ENCODE results near the gene KCMF1. TPM values are rescaled to one million over a fixed set of nuclear protein-coding genes. Genes with fewer than 3 reads are reported as not detected.

Gene KCMF1
- 100 to 1,000 TPM; 101 to 111 TPM for total RNA-seq

DNA sequence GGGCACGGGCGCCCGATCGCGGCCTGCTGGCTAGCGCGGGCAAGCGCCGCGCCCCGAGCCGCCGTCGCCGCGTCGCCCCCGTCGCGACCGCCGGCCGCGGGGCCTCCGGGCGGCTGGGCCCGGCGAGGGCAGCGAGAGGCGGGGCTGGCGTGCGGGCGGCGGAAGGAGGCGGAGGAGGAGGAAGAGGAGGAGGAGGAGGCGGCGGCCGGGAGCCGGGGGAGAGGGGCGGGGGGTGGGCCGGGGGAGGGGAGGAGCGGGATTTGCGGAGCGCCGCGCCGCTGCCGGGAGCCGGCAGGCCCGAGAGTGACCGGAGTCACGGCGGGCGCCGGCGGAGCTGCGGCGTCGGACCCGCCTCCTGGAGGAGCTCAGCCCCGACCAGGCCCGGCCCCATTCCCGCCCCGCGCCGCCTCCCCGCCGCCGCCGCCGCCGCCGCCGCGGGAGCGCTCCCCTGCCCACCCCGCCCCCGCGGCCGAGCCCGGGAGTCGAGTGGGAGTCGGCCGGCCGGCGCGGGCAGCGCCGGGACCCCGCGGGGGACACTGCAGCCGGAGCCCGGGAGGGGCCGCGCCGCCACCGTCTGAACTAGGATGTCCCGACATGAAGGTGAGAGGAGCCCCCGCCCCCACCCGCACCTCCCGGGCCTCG, at the start of gene KCMF1:
Gene KCMF1, plus strand, starts transcription at position 294 of the 642 bp plus-strand sequence. Its CDS starts 291 bp downstream, at position 585.
- Mint-ChIP-seq H3K4me1 (peaks cover 40% of the 10 kb centered on the region), H3K36me3 (peaks cover 53% of the 10 kb centered on the region), H3K9me3 (no peaks in the 10 kb centered on the region), H3K27ac (peak within 1 kb of the TSS; percentile 100), H3K27me3 (peaks cover 3% of the 10 kb centered on the region), H3K4me3 (peak within 1 kb of the TSS; percentile 100)
- peak; percentile 76 for DNase-seq

DNA sequence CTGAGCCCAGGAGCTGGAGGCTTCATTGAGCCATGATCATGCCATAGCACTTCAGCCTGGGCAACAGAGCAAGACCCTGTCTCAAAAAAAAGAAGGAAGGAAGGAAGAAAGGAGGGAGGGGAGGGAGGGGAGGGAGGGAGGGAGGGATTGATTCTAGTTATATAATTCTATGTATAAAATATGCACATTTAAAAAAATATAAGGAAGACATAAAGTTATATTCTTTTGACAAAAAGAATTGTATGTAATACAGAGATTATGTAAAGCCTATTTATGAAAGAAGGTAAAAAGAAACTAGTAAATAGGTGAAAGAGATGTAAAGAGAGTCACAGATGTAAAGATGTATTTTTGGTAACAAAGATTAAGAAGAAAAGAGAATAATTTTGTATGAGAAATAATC, 48.0 kb upstream of the KCMF1 start:
- Mint-ChIP-seq H3K27ac (peak overlapping the region; percentile 57), H3K36me3 (peaks cover 5% of the 10 kb centered on the region), H3K9me3 (peaks cover 2% of the 10 kb centered on the region), H3K27me3 (no peaks in the 10 kb centered on the region), H3K4me1 (peaks cover 54% of the 10 kb centered on the region), H3K4me3 (no peak overlapping the region)
- no peak for DNase-seq

DNA sequence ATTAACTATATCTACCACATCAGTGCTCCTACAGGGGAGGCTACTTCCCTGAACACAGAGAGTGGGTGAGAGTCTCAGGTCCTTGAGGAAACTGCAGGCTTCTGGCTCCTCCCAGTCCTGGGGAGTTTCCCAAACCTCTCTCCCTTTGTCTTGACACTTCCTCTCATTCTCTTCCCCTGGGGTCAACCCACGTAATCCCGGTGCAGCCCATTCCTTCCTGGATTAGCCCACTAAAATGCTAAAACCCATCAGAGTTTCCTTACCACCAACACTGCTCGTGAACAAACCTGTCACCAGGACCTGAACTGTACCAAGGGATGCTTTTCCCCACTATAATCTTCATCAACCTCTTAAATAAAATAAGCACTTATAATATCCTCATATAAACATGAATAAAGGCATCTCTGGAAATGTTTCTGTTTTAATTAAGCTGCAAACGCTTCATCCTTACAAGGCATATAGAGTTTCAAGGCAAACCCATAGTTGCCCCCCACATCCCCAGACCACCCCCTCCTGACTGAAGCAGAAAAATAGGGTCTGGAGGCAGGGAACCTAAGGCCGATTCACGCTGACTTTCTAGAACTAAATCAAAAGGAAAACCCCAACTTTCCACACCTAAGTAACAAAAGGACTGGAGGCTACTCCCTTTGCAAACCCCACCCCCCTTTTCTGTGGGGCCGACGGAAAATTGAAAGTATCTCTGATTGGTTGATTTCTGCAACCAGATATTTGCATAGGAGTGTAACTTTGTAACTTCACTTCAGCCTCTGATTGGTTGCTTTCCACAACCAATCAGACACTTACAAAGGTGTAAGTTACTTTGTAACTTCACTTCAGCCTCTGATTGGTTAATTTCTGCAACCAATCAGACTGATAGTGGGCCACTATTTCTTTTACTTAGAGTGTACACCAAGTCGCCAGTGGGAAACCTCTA, 46.5 kb upstream of the KCMF1 start:
- peaks cover 8% of the 10 kb centered on the region for H3K36me3 Mint-ChIP-seq
- H3K4me1 Mint-ChIP-seq, result peaks cover 43% of the 10 kb centered on the region
- H3K27ac Mint-ChIP-seq, result peak overlapping the region; percentile 93
- peak; percentile 70 for DNase-seq
- H3K27me3 Mint-ChIP-seq, result no peaks in the 10 kb centered on the region
- H3K9me3 Mint-ChIP-seq, result peaks cover 2% of the 10 kb centered on the region
- H3K4me3 Mint-ChIP-seq, result peak overlapping the region; percentile 57

DNA sequence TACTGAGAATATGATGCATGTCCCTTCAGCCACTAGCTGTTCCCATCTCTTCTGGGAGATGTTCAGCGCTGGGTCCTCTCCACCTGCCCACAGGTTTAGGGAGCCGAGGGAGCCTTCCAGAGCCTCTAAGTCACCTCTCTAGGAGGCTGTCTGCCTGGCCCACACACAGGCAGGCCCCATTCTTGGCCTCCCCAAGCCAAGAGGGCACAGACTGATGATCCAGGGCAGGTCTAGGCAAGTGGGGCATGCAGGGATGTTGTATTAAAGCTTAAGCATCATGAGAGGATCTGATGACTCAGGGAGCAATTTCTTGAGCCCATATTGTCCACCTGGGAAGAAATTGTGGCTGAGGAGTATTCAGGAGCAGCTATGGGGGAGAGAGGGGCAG, 45.6 kb upstream of the KCMF1 start:
- Mint-ChIP-seq H3K36me3 (peaks cover 9% of the 10 kb centered on the region), H3K27ac (peak overlapping the region; percentile 93), H3K4me3 (peak overlapping the region; percentile 92), H3K27me3 (no peaks in the 10 kb centered on the region), H3K9me3 (peaks cover 2% of the 10 kb centered on the region), H3K4me1 (peaks cover 37% of the 10 kb centered on the region)
- DNase-seq, result no peak

DNA sequence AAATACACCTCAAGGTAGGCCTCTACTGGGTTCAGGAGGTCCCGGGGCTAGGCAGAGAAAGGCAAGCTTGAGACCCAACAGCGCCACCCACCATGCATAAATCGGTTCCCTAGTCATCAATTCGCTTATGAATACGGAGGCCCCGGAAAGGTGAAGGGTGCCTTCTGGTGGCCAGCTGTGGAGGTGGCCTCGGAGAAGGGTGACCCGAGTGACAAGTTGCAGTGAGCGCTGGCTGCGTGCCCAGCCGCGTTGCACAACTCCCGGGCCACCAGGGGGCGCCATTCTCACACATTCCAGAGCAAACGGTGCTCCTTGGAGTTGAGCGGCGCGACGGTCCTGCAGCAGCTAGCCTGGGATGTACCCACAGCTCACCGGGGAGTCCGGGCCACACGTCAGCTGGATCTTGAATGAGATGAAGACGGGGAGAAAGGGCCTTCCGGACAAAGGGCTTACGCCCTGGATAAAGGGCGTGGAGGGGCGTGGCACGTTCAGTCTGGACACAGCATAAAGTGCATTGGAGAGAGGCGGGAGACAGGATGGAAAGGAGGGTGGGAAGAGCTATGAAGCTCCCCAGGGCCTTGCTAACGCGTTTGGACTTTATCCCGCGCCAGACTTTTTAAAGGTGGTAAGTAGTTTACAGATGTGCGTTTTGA, 45.1 kb upstream of the KCMF1 start:
- H3K4me3 Mint-ChIP-seq, result peak overlapping the region; percentile 92
- peak overlapping the region; percentile 93 for H3K27ac Mint-ChIP-seq
- peak; percentile 98 for DNase-seq
- peaks cover 36% of the 10 kb centered on the region for H3K4me1 Mint-ChIP-seq
- H3K27me3 Mint-ChIP-seq, result no peaks in the 10 kb centered on the region
- peaks cover 9% of the 10 kb centered on the region for H3K36me3 Mint-ChIP-seq
- H3K9me3 Mint-ChIP-seq, result peaks cover 2% of the 10 kb centered on the region

DNA sequence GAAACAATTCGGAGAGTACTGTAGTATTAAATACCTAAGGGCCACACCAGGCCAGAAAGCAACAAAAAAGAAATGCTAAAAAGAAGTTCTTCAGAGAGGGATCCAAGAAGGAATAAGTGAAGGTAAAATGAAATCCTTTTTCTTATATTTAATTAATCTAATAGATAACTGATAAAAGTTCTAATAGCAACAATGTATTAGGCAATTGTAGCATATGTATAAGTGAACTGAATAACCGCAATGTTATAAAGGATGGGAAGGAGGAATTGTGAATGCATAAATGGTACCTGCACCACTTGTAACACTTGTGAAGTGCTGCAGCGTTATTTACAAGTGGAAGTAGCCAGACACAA, 43.7 kb upstream of the KCMF1 start:
- Mint-ChIP-seq H3K4me1 (peaks cover 47% of the 10 kb centered on the region), H3K9me3 (peaks cover 2% of the 10 kb centered on the region), H3K4me3 (peak overlapping the region; percentile 92), H3K27me3 (no peaks in the 10 kb centered on the region), H3K36me3 (peaks cover 18% of the 10 kb centered on the region), H3K27ac (peak overlapping the region; percentile 93)
- DNase-seq, result no peak

DNA sequence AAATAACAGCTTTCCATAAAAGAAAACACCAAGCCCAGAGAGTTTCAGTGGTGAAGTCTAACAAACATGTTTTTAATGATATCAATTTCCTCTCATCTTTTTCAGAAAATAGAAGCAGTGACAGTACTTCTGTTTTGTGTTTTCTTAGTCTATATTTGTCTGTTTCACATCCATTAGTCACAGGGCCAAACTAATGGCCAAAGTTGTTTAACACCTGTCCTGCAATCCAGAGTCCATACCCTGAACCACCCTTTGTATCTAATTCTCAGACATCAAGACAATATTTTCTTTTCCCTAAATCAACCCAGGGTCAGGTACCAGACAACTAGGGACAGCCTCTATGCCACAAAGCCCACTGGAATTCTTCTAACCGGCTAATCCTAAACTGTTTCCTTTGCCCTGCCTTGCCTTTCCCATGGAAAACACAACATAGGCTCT, 39.6 kb upstream of the KCMF1 start:
- H3K27me3 Mint-ChIP-seq, result no peaks in the 10 kb centered on the region
- no peaks in the 10 kb centered on the region for H3K9me3 Mint-ChIP-seq
- H3K27ac Mint-ChIP-seq, result no peak overlapping the region
- H3K36me3 Mint-ChIP-seq, result peaks cover 30% of the 10 kb centered on the region
- peaks cover 24% of the 10 kb centered on the region for H3K4me1 Mint-ChIP-seq
- no peak for DNase-seq
- no peak overlapping the region for H3K4me3 Mint-ChIP-seq

DNA sequence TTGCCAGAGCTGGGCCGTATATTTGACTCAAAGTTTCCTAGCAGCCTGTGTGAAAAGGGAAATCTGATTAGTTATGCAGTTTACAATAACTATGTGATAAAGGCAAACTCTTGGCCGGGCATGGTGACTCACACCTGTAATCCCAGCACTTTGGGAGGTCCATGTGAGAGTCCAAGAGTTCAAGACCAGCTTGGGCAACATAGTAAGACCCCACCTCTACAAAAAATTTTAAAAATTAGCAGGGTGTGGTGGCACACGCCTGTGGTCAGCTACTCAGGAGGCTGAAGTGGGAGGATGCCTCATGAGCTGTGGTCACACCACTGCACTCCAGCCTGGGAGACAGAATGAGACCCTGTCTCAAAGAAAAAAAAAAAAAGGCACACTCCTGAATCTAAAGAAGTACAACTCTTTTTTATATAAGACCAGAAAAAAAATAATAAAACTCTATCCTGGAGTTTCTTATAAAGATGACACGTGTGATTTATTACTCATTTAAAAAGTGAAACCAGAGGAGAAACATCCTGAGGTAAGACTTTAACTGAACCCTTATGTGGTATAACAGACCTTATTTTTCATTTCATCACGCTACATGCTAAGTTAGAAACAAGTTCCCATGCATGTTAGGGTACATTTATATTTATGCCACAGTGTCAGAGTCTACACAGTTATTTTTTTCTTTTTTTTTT, 32.6 kb upstream of the KCMF1 start:
- H3K9me3 Mint-ChIP-seq, result peaks cover 4% of the 10 kb centered on the region
- H3K36me3 Mint-ChIP-seq, result peaks cover 42% of the 10 kb centered on the region
- peaks cover 51% of the 10 kb centered on the region for H3K4me1 Mint-ChIP-seq
- H3K4me3 Mint-ChIP-seq, result peak overlapping the region; percentile 32
- H3K27me3 Mint-ChIP-seq, result no peaks in the 10 kb centered on the region
- H3K27ac Mint-ChIP-seq, result peak overlapping the region; percentile 99
- peak; percentile 62 for DNase-seq

DNA sequence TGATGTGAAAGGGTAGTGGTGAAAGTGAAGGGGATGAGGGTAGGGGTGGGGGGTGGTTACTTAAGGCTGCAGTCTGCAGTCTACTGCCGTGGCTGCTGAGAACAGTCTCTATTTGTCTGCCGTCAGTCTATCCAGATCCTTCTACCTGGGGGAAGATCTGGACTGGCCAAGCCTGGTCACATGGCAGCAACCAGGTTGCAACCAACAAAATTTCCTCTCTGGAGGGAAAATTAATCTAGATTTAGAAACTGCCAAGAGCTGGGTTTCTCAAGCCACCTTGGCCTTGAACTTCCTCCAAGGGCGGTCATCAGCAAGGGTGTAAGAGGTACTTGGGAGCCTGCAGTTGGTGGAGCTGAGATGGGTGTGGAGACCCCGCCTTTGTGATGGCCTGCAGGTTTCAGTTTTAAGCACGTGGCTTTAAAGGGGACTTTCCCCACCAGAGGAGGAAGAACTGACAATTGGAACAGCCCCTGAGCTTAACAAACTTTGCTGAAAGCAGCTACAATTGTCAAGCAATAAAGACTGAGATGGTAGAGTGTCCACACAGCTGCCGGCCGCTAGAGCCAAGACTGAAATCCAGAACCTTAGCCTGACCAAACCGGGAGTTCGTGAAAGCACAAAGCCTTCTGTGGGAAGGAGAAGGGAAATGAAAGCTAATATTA, 31.4 kb upstream of the KCMF1 start:
- peak overlapping the region; percentile 69 for H3K4me3 Mint-ChIP-seq
- H3K9me3 Mint-ChIP-seq, result peaks cover 7% of the 10 kb centered on the region
- peak overlapping the region; percentile 99 for H3K27ac Mint-ChIP-seq
- H3K36me3 Mint-ChIP-seq, result peaks cover 48% of the 10 kb centered on the region
- H3K27me3 Mint-ChIP-seq, result no peaks in the 10 kb centered on the region
- peaks cover 57% of the 10 kb centered on the region for H3K4me1 Mint-ChIP-seq
- DNase-seq, result peak; percentile 82

DNA sequence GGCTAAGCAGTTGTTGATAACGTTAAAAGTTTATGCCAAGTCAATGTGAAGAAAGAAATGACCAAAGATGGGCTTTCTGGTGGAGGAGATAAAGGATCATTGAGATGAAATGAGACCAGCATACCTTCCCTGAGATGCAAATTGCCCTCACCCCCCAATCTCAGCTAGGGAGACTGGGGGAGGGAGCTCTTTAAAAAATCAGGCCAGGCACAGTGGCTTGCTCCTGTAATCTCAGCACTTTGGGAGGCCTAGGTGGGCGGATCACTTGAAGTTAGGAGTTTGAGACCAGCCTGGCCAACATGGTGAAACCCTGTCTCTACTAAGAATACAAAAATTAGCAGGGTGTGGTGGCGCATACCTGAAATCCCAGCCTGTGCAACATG, 30.9 kb upstream of the KCMF1 start:
- DNase-seq, result no peak

DNA sequence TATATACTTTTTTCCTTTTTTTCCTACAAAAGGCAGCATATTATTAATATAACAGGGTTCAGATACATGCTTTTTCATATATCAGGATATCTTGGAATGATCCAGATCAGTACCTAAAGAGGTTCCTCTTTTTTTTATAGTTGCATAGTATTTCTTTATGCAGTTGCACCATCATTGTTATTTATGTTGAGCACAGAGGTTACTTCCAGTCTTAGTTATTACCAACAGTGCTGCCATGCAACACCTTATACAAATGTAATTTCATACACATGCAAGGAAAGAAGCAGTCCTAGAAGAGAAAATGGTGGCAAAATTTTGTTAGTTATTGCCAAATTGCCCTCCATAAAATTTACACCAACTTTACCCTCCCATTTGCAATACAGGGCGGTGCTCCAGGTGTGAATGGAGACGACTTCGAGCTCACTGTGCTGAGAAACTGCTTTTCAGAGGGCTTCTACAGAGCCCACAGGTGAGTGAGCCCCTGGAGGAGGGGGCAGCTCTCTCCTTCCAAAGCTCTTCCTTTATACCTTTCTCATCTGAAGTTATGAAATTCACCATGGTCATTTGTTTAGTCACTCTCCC, 30.0 kb upstream of the KCMF1 start:
- H3K27me3 Mint-ChIP-seq, result no peaks in the 10 kb centered on the region
- H3K4me3 Mint-ChIP-seq, result no peak overlapping the region
- H3K36me3 Mint-ChIP-seq, result peaks cover 52% of the 10 kb centered on the region
- DNase-seq, result no peak
- peaks cover 69% of the 10 kb centered on the region for H3K4me1 Mint-ChIP-seq
- H3K27ac Mint-ChIP-seq, result peak overlapping the region; percentile 48
- H3K9me3 Mint-ChIP-seq, result peaks cover 7% of the 10 kb centered on the region

More for the DNA sequence above, 30.9 kb upstream of the KCMF1 start:
- Mint-ChIP-seq H3K27me3 (no peaks in the 10 kb centered on the region), H3K4me3 (peak overlapping the region; percentile 69), H3K4me1 (peaks cover 63% of the 10 kb centered on the region), H3K36me3 (peaks cover 54% of the 10 kb centered on the region), H3K9me3 (peaks cover 7% of the 10 kb centered on the region), H3K27ac (peak overlapping the region; percentile 99)

DNA sequence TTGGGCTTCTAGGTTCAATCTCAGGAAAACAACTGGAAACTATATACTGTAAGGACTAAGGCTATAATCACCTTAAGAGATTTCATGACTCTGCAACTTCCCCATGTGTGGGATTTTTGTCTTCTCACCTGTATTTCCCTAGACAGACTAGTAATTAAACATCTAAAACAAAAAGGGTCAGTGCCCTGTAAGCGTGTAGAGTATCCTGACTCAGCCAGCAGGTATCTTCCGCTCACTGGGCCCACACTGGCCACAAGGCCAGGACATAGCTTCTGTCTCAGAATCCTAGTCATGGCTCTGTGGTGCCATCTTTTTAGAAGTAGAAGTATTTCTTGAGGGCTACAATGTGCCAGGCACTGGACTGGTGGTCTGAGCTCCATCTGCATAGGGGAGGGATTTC, 28.8 kb upstream of the KCMF1 start:
- no peak overlapping the region for H3K4me3 Mint-ChIP-seq
- H3K27me3 Mint-ChIP-seq, result no peaks in the 10 kb centered on the region
- no peak for DNase-seq
- H3K9me3 Mint-ChIP-seq, result peaks cover 5% of the 10 kb centered on the region
- H3K36me3 Mint-ChIP-seq, result peaks cover 42% of the 10 kb centered on the region
- H3K27ac Mint-ChIP-seq, result peak overlapping the region; percentile 51
- peaks cover 72% of the 10 kb centered on the region for H3K4me1 Mint-ChIP-seq

DNA sequence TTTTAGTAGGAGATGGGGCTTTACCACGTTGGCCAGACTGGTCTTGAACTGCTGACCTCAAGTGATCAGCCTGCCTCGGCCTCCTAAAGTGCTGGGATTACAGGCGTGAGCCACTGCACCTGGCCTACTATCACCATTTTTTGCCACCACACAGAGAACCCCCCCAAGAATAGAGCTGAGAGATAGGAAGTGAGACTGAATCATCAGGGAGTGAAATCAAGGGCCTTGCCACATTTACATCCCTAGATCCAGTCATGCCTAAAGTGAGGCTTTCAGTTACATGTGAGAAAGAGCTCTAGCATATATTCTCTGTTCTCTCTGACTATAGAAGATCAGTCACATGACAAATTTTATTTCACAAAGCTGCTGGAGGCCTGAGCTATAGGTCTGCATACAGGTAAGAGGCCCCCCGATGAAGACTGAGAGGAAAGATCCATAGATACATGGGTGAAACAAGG, 28.0 kb upstream of the KCMF1 start:
- DNase-seq, result no peak
- no peaks in the 10 kb centered on the region for H3K27me3 Mint-ChIP-seq
- peak overlapping the region; percentile 51 for H3K4me3 Mint-ChIP-seq
- peaks cover 40% of the 10 kb centered on the region for H3K36me3 Mint-ChIP-seq
- H3K4me1 Mint-ChIP-seq, result peaks cover 69% of the 10 kb centered on the region
- peaks cover 5% of the 10 kb centered on the region for H3K9me3 Mint-ChIP-seq
- H3K27ac Mint-ChIP-seq, result peak overlapping the region; percentile 86

Measured in activated naive CD8-positive, alpha-beta T cell treated with anti-CD3 and anti-CD28 coated beads for 36 hours (primary cell).